ENCODE data around the gene CEP72.
"Not testable (repeated sequence)": the region's sequence is repeated elsewhere in the genome, so short reads cannot be mapped to it uniquely, and the experiment has no call there.

CEP72 gene

GRCh38 chr5:685262-686171, 73.4 kb downstream of the CEP72 start:
- DNase-seq, result no peak

DNA sequence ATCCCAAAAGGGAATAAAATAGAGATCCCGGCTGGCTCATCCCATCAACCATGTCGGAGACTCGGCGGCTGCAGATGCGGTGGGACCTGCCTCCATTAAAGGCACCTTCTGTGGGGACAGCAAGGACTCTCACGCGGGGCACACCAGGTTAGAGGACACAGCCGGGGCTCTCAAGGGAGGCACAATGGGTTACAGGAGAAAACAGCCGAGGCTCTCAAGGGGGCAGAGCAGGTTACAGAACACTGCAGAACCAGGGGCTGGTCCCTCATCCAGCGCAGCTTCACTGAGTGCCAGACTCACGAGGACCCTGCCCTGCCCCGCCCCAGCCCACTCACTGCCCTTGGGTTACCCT, 74.0 kb downstream of the CEP72 start:
- DNase-seq, result not testable (repeated sequence)

DNA sequence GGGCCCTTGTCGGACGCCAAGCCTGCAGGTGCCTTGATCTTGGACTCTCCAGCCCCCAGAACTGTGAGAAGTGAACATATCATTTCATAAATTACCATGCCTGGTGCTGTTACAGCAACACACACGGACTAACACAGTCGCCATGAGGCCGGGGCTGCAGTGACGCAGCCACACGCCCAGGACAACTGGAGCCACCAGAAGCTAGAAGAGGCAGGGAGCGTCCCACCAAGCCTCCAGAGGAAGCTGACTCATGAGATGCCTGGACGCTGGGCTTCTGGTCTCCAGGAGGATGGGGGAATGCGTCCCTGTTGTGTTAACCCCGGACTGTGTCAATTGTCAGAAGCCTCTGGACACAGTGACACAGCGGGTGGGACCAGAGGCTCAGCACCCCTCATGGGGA, 74.8 kb downstream of the CEP72 start:
- DNase-seq, result not testable (repeated sequence)

GRCh38 chr5:688348-689010, 76.3 kb downstream of the CEP72 start:
- DNase-seq, result not testable (repeated sequence)

DNA sequence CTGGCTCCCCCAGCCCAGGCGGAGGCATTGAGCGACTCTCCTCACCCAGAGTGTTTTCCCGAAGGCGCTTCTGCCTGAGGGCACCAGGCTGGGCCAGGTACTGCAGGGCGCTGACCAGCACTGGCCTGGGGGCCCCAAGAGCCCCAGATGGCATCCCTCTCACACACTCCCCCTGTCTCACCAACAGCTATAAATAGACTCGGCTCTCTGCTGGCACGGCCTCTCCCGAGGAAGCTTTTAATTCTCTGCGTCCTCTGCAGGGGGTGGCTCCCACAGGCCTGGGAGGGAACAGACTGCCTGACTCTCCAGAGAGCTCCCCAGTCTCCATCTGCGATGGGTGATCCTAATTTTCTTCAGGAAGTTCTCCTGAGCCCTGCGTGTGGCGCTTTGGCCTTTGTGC, 78.2 kb downstream of the CEP72 start:
- DNase-seq, result not testable (repeated sequence)

GRCh38 chr5:691049-691448, 78.9 kb downstream of the CEP72 start:
- DNase-seq, result not testable (repeated sequence)

DNA sequence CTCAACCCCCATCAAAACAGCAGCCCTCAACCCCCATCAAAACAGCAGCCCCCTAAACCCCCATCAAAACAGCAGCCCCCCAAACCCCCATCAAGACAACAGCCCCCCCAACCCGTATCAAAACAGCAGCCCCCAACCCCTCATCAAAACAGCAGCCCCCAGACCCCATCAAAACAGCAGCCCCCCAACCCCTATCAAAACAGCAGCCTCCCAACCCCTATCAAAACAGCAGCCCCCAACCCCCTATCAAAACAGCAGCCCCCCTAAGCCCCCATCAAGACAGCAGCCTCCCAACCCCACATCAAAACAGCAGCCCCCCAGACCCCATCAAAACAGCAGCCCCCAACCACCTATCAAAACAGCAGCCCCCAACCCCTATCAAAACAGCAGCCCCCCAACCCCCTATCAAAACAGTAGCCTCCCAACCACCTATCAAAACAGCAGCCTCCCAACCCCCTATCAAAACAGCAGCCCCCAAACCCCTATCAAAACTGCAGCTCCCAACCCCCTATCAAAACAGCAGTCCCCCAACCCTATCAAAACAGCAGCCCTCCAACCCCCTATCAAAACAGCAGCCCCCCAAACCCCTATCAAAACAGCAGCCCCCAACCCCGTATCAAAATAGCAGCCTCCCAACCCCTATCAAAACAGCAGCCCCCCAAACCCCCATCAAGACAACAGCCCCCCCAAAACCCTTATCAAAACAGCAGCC, 79.8 kb downstream of the CEP72 start:
- DNase-seq, result no peak

DNA sequence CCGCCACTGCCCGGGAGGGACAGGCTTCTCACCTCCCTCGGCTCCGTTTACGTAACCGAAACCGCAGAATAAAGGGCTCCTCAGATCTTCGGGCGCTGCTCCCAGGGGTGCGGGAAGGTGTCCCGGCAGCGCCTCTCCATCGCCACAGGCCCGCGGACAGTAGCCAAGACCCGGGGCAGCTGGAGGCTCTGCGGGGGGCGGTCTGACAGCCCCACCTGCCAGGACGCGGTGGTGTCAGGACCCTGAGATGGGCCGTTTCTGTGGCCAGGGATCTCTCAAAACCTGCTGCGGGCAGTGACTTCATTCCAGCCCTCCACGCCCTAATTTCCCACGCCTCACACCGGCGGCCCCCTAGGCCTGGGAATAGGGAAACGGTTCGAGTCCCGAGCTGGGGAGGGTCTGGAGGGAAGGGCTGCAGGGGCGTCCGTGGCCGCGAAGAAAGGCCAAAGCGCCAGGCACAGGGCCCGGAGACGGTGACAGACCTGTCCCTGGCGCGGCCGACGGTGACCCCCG, 80.4 kb downstream of the CEP72 start:
- DNase-seq, result not testable (repeated sequence)

DNA sequence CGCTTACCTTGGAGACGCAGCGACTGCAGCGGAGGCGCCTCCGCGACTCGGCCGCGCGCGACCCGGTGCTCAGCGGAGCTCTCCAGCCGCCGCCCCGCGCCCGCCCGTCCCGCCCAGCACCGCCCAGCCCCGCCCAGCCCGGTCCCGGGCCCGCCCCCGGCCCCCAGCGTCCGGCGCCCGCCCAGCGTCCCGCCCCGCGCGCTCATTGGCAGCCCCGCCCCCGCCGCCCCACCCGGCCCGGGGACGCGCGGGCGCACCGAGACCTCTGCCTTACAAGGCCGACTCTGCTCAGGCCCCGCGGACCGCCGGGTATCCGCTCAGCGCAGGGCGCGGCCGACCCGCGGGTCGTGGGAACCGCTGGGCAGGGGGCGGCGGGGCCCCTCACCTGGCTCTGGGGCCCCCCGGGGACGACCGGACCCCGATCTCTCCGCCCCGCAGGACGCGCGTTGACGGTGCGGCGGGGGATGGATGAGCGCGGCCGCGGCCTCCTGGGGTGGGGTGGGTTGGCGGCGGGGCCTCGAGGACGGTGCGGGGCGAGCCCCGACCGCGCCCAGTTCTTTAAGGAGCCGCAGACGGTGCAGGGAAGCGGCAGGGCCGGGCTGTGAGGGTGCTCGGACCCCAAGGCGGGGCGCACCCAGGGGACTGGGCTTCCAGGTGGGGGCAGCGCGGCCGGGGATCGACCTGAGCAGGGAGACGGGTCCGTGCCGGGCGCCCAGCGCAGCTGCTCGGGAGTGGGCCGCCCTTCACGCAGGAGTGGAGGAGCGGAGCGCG, 81.3 kb downstream of the CEP72 start, which contains the start of gene TPPP:
TSS of gene TPPP (minus strand) at position 82 of the 771 bp plus-strand sequence. CDS start 15,292 bp downstream, outside the sequence.
- peak; percentile 66 to 90 (median 81) for DNase-seq

- not testable (repeated sequence) for DNase-seq
Observed at GRCh38 chr5:694042-694431, 81.9 kb downstream of the CEP72 start.

DNA sequence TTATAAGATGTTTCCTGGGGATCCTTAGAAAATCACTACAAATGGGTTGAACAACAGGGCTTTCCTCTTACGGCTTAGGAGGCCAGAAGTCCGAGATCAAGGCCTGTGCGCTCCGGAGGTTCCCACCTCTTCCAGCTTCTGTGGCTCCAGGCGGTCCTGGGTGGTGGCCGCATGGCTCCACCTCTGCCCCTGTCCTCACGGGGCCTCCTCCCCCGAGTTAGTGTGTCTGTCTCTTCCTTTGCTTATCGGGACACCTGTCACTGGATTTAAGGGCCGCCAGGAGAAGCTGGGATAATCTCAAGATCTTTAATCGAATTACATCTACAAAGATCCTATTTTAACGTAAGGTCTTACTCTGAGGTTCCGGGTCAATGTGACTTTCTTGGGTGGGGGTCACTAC, 83.3 kb downstream of the CEP72 start:
- not testable (repeated sequence) for DNase-seq

GRCh38 chr5:696191-696590, 84.1 kb downstream of the CEP72 start:
- not testable (repeated sequence) for DNase-seq

GRCh38 chr5:696753-697702, 84.9 kb downstream of the CEP72 start:
- DNase-seq, result not testable (repeated sequence)

Measured in suppressor macrophage (primary cell).